Measurements from ENCODE around the gene ATP5F1B.
"Not testable (repeated sequence)": the region's sequence is repeated elsewhere in the genome, so short reads cannot be mapped to it uniquely, and the experiment has no call there.

ATP5F1B gene

GRCh38 chr12:56645717-56646446 lies at the start of gene ATP5F1B:
Gene ATP5F1B, minus strand, starts transcription at chr12:56645984. Its CDS starts 21 bp downstream, at chr12:56645963.
- DNase-seq, result peak; percentile 99

- no peak for DNase-seq
Observed at GRCh38 chr12:56694161-56694560, 48.4 kb upstream of the ATP5F1B start.

GRCh38 chr12:56688846-56689109 lies 43.0 kb upstream of the ATP5F1B start:
- DNase-seq, result no peak

- DNase-seq, result peak; percentile 95
Observed at GRCh38 chr12:56688129-56688845, 42.5 kb upstream of the ATP5F1B start, which contains the start of gene PTGES3. Gene PTGES3, minus strand, starts transcription at chr12:56688284. Its CDS starts 285 bp downstream, at chr12:56687999.

GRCh38 chr12:56687223-56688128 lies 41.7 kb upstream of the ATP5F1B start:
- DNase-seq, result no peak

GRCh38 chr12:56684745-56685359 lies 39.1 kb upstream of the ATP5F1B start:
- DNase-seq, result no peak

- DNase-seq, result no peak
Observed at GRCh38 chr12:56682323-56682722, 36.5 kb upstream of the ATP5F1B start.

GRCh38 chr12:56679883-56680575 lies 34.2 kb upstream of the ATP5F1B start:
- no peak for DNase-seq

GRCh38 chr12:56678852-56679251 lies 33.1 kb upstream of the ATP5F1B start:
- no peak for DNase-seq

GRCh38 chr12:56677680-56678079 lies 31.9 kb upstream of the ATP5F1B start:
- no peak for DNase-seq

GRCh38 chr12:56676851-56677580 lies 31.2 kb upstream of the ATP5F1B start:
- DNase-seq, result no peak

GRCh38 chr12:56671608-56672007 lies 25.8 kb upstream of the ATP5F1B start:
- DNase-seq, result no peak

- no peak for DNase-seq
Observed at GRCh38 chr12:56670836-56671235, 25.1 kb upstream of the ATP5F1B start.

- DNase-seq, result no peak
Observed at GRCh38 chr12:56668197-56668457, 22.3 kb upstream of the ATP5F1B start.

GRCh38 chr12:56661979-56662638 lies 16.3 kb upstream of the ATP5F1B start:
- DNase-seq, result no peak

- no peak for DNase-seq
Observed at GRCh38 chr12:56661560-56661959, 15.8 kb upstream of the ATP5F1B start.

GRCh38 chr12:56658921-56659320 lies 13.1 kb upstream of the ATP5F1B start:
- no peak for DNase-seq

GRCh38 chr12:56657416-56658379 lies 11.9 kb upstream of the ATP5F1B start:
- no peak for DNase-seq

- not testable (repeated sequence) for DNase-seq
Observed at GRCh38 chr12:56653781-56654180, 8.0 kb upstream of the ATP5F1B start.

- DNase-seq, result not testable (repeated sequence)
Observed at GRCh38 chr12:56648023-56648422, 2.2 kb upstream of the ATP5F1B start.

Measured in NCI-H446 treated with DMSO at 0.1 percent for 48 hours (cell line).